Adrenal gland (tissue), 5 donors: ENCODE data around the gene PPFIA4.

Source experiments
- POLR2A ChIP-seq, 2 donors: fragments of 450-650 bp; IDR thresholded peaks; one replicate each; pipeline ENCODE4 v1.6.1; 2017; ENCODE audit warnings: antibody characterized with exemption in 2 of 2, mild to moderate bottlenecking in 2 of 2, moderate library complexity in 1 of 2
- TF ChIP-seq, protein P1 (sequence below), 6 experiments: fragments of 450-650 bp in 4 of 6; fragments of 200-600 bp in 2 of 6; sonication (generic) in 1 of 6; IDR thresholded peaks; 1 replicate in 5 of 6; 2 replicates in 1 of 6; pipeline versions ENCODE4 v1.5.1 to v1.8.0; 2016 to 2021; ENCODE audit warnings: antibody characterized with exemption in 6 of 6, mild to moderate bottlenecking in 2 of 6, moderate library complexity in 1 of 6
- donor health status: DM: no; HTN: no; CAD: no.

DNA sequence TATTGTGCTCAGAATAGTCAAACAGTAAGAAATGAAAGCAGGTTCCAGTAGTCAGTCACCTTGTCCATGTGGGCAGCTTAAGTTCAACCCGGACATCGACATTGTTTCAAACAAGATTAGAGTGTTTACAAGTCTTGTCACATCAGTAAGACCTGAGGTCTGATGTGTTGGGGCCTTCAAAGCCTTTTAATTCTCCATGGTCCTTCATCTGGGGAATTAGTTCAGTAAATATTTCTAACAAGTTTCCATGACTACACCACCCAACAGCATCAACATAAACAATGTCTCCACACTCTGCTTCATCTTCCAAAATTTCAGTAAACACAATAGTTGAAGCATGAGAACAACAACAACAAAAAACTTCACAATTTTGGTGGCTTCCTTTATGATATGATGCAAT lies 86.2 kb downstream of the PPFIA4 start:
- TF ChIP-seq, protein P1, sequence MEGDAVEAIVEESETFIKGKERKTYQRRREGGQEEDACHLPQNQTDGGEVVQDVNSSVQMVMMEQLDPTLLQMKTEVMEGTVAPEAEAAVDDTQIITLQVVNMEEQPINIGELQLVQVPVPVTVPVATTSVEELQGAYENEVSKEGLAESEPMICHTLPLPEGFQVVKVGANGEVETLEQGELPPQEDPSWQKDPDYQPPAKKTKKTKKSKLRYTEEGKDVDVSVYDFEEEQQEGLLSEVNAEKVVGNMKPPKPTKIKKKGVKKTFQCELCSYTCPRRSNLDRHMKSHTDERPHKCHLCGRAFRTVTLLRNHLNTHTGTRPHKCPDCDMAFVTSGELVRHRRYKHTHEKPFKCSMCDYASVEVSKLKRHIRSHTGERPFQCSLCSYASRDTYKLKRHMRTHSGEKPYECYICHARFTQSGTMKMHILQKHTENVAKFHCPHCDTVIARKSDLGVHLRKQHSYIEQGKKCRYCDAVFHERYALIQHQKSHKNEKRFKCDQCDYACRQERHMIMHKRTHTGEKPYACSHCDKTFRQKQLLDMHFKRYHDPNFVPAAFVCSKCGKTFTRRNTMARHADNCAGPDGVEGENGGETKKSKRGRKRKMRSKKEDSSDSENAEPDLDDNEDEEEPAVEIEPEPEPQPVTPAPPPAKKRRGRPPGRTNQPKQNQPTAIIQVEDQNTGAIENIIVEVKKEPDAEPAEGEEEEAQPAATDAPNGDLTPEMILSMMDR (IDR thresholded peaks at IDR 0.05) = no peak
- no peak for TF ChIP-seq POLR2A (IDR thresholded peaks at IDR 0.05)
